Fibroblast of lung (primary cell): ENCODE results near the gene ZNF888. TPM values are rescaled to one million over a fixed set of nuclear protein-coding genes. Genes with fewer than 3 reads are reported as not detected.
"Not testable (repeated sequence)": the region's sequence is repeated elsewhere in the genome, so short reads cannot be mapped to it uniquely, and the experiment has no call there.

Experiments
- DNase-seq, 2 donors: peaks; one replicate each; pipeline versions ENCODE4 v3.0.0 to v3.0.0-alpha.2; 2010; ENCODE audit warnings: low read depth in 2 of 2
- H2AFZ ChIP-seq: 2 replicates; pipeline ENCODE4 v1.5.1; 2012; ENCODE audit warnings: low read length, control low read depth, inconsistent platforms
- H3K27ac ChIP-seq: 2 replicates; pipeline ENCODE4 v1.5.1; 2011; ENCODE audit warnings: low read length, control low read depth; ENCODE audit not compliant: insufficient read depth
- H3K27me3 ChIP-seq: 2 replicates; pipeline ENCODE4 v1.5.1; 2011; ENCODE audit warnings: mild to moderate bottlenecking, low read length; ENCODE audit not compliant: control insufficient read depth, insufficient read depth
- H3K36me3 ChIP-seq: 2 replicates; pipeline ENCODE4 v1.5.1; 2011; ENCODE audit warnings: low read length; ENCODE audit not compliant: control insufficient read depth, insufficient read depth
- H3K4me1 ChIP-seq: 2 replicates; pipeline ENCODE4 v1.5.1; 2011; ENCODE audit warnings: low read length; ENCODE audit not compliant: control insufficient read depth, insufficient read depth; ENCODE audit errors: extremely low read depth
- H3K4me2 ChIP-seq: 2 replicates; pipeline ENCODE4 v1.5.1; 2011; ENCODE audit warnings: low read length, control low read depth; ENCODE audit not compliant: insufficient read depth; ENCODE audit errors: extremely low read depth
- H3K4me3 ChIP-seq, 4 experiments: fragments of 200-600 bp in 1 of 4; sonication (generic) in 1 of 4; replicated peaks in 1 of 4; 2 replicates each; pipeline ENCODE4 v1.5.1; 2011 to 2016; ENCODE audit warnings: low read length in 4 of 4, low read depth in 3 of 4, mild to moderate bottlenecking in 3 of 4, control low read depth in 2 of 4, inconsistent platforms in 1 of 4, mixed read lengths in 1 of 4; ENCODE audit not compliant: insufficient read depth in 1 of 4; ENCODE audit errors: control extremely low read depth in 1 of 4
- H3K79me2 ChIP-seq: 2 replicates; pipeline ENCODE4 v1.5.1; 2012; ENCODE audit warnings: mild to moderate bottlenecking, low read length, inconsistent platforms; ENCODE audit not compliant: control insufficient read depth, insufficient read depth
- H3K9ac ChIP-seq: 2 replicates; pipeline ENCODE4 v1.5.1; 2011; ENCODE audit warnings: mild to moderate bottlenecking, low read length, control low read depth; ENCODE audit not compliant: insufficient read depth
- H3K9me3 ChIP-seq: 2 replicates; pipeline ENCODE4 v1.5.1; 2012; ENCODE audit warnings: low read depth, low read length; ENCODE audit not compliant: control insufficient read depth, insufficient read depth
- H4K20me1 ChIP-seq: 2 replicates; pipeline ENCODE4 v1.5.1; 2011; ENCODE audit warnings: low read length; ENCODE audit not compliant: control insufficient read depth, insufficient read depth; ENCODE audit errors: extremely low read depth
- EZH2 ChIP-seq: IDR thresholded peaks from 2 replicates; pipeline ENCODE4 v1.5.1; 2012; ENCODE audit warnings: low read length, control low read depth, mild to moderate bottlenecking; ENCODE audit errors: missing control alignments
- polyA plus RNA-seq, 2 donors: library from polyadenylated mRNA; depleted of rRNA in 1 of 2; stranded (reverse) in 1 of 2; unstranded in 1 of 2; fragments of >200 nt; gene quantifications; 2 replicates each; pipeline ENCODE4 v1.2.1, GENCODE V29; 2011 to 2012; ENCODE audit warnings: missing spikeins in 1 of 2
- total RNA-seq: library from RNA; depleted of rRNA; stranded (reverse); fragments of >200 nt; gene quantifications from 2 replicates; pipeline ENCODE4 v1.2.1, GENCODE V29; 2014
- TF ChIP-seq, protein P1 (sequence below), 2 donors: IDR thresholded peaks in 1 of 2; conservative IDR thresholded peaks in 1 of 2; 1 replicate in 1 of 2; 2 replicates in 1 of 2; pipeline ENCODE4 v1.5.1; 2011 to 2012; ENCODE audit warnings: low read length in 2 of 2, control low read depth in 1 of 2, inconsistent platforms in 1 of 2, low read depth in 1 of 2, mild to moderate bottlenecking in 1 of 2

Gene ZNF888
- total and polyA plus RNA-seq, 2 donors (not counting 1 experiment from before 2014, with no cell fraction given), result 1.6 to 4.3 TPM

DNA sequence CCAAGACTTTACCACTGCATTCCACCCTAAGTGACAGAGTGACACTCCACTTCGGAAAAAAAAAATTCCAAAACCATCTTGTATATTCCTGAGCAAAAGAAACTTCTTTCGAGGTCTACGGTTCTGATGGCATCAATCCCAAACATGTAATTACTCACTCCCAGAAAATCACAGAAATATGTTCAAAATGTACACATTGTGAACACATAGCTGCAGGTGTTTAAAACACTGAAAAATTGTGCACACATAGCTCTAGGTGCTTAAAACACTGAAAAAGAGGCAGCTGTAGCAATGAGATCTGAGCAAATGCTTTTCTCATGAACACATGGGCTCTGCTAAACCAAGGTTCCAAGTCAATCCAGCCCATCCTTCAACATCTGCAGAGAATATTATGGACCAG is 51.8 kb downstream of the ZNF888 start:
- Histone ChIP-seq H2AFZ (no peak overlapping the region), H3K4me3 (no peak overlapping the region), H3K27me3 (no peaks in the 10 kb centered on the region), H3K9me3 (no peaks in the 10 kb centered on the region), H4K20me1 (no peaks in the 10 kb centered on the region), H3K36me3 (no peaks in the 10 kb centered on the region), H3K9ac (no peak overlapping the region), H3K27ac (no peak overlapping the region), H3K4me2 (no peak overlapping the region), H3K79me2 (no peaks in the 10 kb centered on the region), H3K4me1 (no peaks in the 10 kb centered on the region)
- no peak for DNase-seq
- TF ChIP-seq, protein P1, sequence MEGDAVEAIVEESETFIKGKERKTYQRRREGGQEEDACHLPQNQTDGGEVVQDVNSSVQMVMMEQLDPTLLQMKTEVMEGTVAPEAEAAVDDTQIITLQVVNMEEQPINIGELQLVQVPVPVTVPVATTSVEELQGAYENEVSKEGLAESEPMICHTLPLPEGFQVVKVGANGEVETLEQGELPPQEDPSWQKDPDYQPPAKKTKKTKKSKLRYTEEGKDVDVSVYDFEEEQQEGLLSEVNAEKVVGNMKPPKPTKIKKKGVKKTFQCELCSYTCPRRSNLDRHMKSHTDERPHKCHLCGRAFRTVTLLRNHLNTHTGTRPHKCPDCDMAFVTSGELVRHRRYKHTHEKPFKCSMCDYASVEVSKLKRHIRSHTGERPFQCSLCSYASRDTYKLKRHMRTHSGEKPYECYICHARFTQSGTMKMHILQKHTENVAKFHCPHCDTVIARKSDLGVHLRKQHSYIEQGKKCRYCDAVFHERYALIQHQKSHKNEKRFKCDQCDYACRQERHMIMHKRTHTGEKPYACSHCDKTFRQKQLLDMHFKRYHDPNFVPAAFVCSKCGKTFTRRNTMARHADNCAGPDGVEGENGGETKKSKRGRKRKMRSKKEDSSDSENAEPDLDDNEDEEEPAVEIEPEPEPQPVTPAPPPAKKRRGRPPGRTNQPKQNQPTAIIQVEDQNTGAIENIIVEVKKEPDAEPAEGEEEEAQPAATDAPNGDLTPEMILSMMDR (conservative IDR thresholded peaks at IDR 0.05 in 1 of 2, IDR thresholded peaks at IDR 0.05 in 1 of 2; ENCODE audit: low read depth in 1 of 2, low read length in 2 of 2), result no peak
- no peak for TF ChIP-seq EZH2

DNA sequence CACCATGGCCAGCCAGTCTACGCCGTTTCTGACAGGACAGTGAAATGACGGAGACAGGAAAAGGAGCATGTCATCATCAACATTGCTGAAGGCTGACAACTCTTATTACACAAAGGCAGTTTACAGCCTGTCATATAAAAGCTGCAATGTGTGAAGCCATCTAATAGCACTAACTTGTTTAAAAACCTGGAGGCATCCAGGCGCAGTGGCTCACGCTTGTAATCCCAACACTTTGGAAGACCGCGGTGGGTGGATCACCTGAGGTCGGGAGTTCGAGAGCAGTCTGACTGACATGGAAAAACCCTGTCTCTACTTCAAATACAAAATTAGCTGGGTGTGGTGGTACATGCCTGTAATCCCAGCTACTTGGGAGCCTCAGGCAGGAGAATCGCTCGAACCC is 55.2 kb downstream of the ZNF888 start:
- not testable (repeated sequence) for H3K4me1 ChIP-seq, H3K9me3 ChIP-seq, H3K9ac ChIP-seq, H2AFZ ChIP-seq, H4K20me1 ChIP-seq, H3K27ac ChIP-seq, H3K36me3 ChIP-seq, H3K4me3 ChIP-seq, H3K27me3 ChIP-seq, DNase-seq, H3K79me2 ChIP-seq, H3K4me2 ChIP-seq

- DNase-seq, result peak; percentile 55 to 63
These were observed 65.6 kb downstream of the ZNF888 start, which contains the start of gene ZNF468 for GRCh38 chr19:52857378-52858191. TSS of gene ZNF468 (minus strand) at chr19:52857619. CDS start at chr19:52854272, 3,347 bp downstream.

GRCh38 chr19:52856540-52857377 is 66.5 kb downstream of the ZNF888 start:
- H3K4me3 ChIP-seq, result peak overlapping the region; percentile 60 to 85 (median 76)
- H3K4me1 ChIP-seq, H4K20me1 ChIP-seq, H3K9me3 ChIP-seq, H3K27me3 ChIP-seq, H3K79me2 ChIP-seq, H3K36me3 ChIP-seq: not testable (repeated sequence)
- H3K27ac ChIP-seq, result peak overlapping the region; percentile 68
- peak; percentile 8 to 13 for DNase-seq
- H3K9ac ChIP-seq, result peak overlapping the region; percentile 66
- peak overlapping the region; percentile 58 for H2AFZ ChIP-seq
- H3K4me2 ChIP-seq, result peak overlapping the region; percentile 32

More at GRCh38 chr19:52857378-52858191, 65.6 kb downstream of the ZNF888 start, which contains the start of gene ZNF468:
- not testable (repeated sequence) for H4K20me1 ChIP-seq, H3K79me2 ChIP-seq, H3K9me3 ChIP-seq, H3K4me1 ChIP-seq, H3K36me3 ChIP-seq, H3K27me3 ChIP-seq
- Histone ChIP-seq H3K27ac (peak within 1 kb of the TSS; percentile 68), H3K9ac (peak within 1 kb of the TSS; percentile 66), H3K4me3 (peak within 1 kb of the TSS; percentile 60 to 87 (median 76)), H3K4me2 (peak within 1 kb of the TSS; percentile 66), H2AFZ (peak within 1 kb of the TSS; percentile 91)

Other genes starting within 250 kb of the ZNF888 start
- 10.8 and 14.5 TPM in 2 replicates for gene ZNF611, start 188.4 kb downstream of the ZNF888 start, total RNA-seq
- 6.9 and 7.0 TPM in 2 replicates for gene ZNF611, start 188.4 kb downstream of the ZNF888 start, polyA plus RNA-seq
- 2.6 and 5.0 TPM in 2 replicates for gene ZNF600, start 136.6 kb downstream of the ZNF888 start, total RNA-seq
- 2.7 and 4.9 TPM in 2 replicates for gene ZNF600, start 136.6 kb downstream of the ZNF888 start, polyA plus RNA-seq
- 15.4 and 15.7 TPM in 2 replicates for gene ZNF28, start 101.8 kb downstream of the ZNF888 start, total RNA-seq
- 7.5 and 11.4 TPM in 2 replicates for gene ZNF28, start 101.8 kb downstream of the ZNF888 start, polyA plus RNA-seq
- 24.1 and 30.6 TPM in 2 replicates for gene ZNF468, start 65.8 kb downstream of the ZNF888 start, total RNA-seq
- 10.2 and 11.9 TPM in 2 replicates for gene ZNF468, start 65.8 kb downstream of the ZNF888 start, polyA plus RNA-seq
- 14.6 and 19.7 TPM in 2 replicates for gene ZNF320, start 25.8 kb downstream of the ZNF888 start, total RNA-seq
- 3.6 and 8.5 TPM in 2 replicates for gene ZNF320, start 25.8 kb downstream of the ZNF888 start, polyA plus RNA-seq
- gene ZNF816, start 39.5 kb upstream of the ZNF888 start, total RNA-seq, result 10.1 and 10.3 TPM in 2 replicates
- gene ZNF816, start 39.5 kb upstream of the ZNF888 start, polyA plus RNA-seq, result 2.9 and 3.1 TPM in 2 replicates
- not detected in 2 replicates for gene ERVV-1, start 90.5 kb upstream of the ZNF888 start, total RNA-seq
- 0.03 and 0.15 TPM in 2 replicates for gene ERVV-1, start 90.5 kb upstream of the ZNF888 start, polyA plus RNA-seq
- not detected in 2 replicates for gene ERVV-2, start 121.3 kb upstream of the ZNF888 start, total RNA-seq
- gene ERVV-2, start 121.3 kb upstream of the ZNF888 start, polyA plus RNA-seq, result 0.10 TPM in 1 of 2 replicates, not detected in the other
- gene ZNF160, start 180.0 kb upstream of the ZNF888 start, total RNA-seq, result 22.6 and 28.9 TPM in 2 replicates
- gene ZNF160, start 180.0 kb upstream of the ZNF888 start, polyA plus RNA-seq, result 13.1 and 21.0 TPM in 2 replicates
- 11.8 and 15.7 TPM in 2 replicates for gene ZNF415, start 209.5 kb upstream of the ZNF888 start, total RNA-seq
- gene ZNF415, start 209.5 kb upstream of the ZNF888 start, polyA plus RNA-seq, result 7.2 and 9.9 TPM in 2 replicates
- 8.5 and 10.6 TPM in 2 replicates for gene ZNF347, start 235.6 kb upstream of the ZNF888 start, total RNA-seq
- 5.6 and 5.7 TPM in 2 replicates for gene ZNF347, start 235.6 kb upstream of the ZNF888 start, polyA plus RNA-seq